Osteocyte (in vitro differentiated cells): ENCODE data around the gene TTC3. TPM values are rescaled to one million over a fixed set of nuclear protein-coding genes. Genes with fewer than 3 reads are reported as not detected.

Experiments used
- DNase-seq: peaks from one replicate; pipeline ENCODE4 v3.0.0; 2021; ENCODE audit warnings: mixed read lengths; ENCODE audit not compliant: unreplicated experiment; ENCODE audit errors: extremely low spot score
- H3K27ac Mint-ChIP-seq: one replicate; pipeline ENCODE4 v1.8.0; 2021; ENCODE audit warnings: mild to moderate bottlenecking, mixed read lengths; ENCODE audit not compliant: unreplicated experiment
- H3K27me3 Mint-ChIP-seq: one replicate; pipeline ENCODE4 v1.8.0; 2021; ENCODE audit warnings: mixed read lengths; ENCODE audit not compliant: unreplicated experiment
- H3K36me3 Mint-ChIP-seq: one replicate; pipeline ENCODE4 v1.8.0; 2021; ENCODE audit warnings: mixed read lengths; ENCODE audit not compliant: unreplicated experiment
- H3K4me1 Mint-ChIP-seq: one replicate; pipeline ENCODE4 v1.8.0; 2021; ENCODE audit warnings: mixed read lengths; ENCODE audit not compliant: unreplicated experiment
- H3K4me3 Mint-ChIP-seq: one replicate; pipeline ENCODE4 v1.8.0; 2021; ENCODE audit warnings: mild to moderate bottlenecking, moderate library complexity, mixed read lengths; ENCODE audit not compliant: unreplicated experiment
- H3K9me3 Mint-ChIP-seq: one replicate; pipeline ENCODE4 v1.8.0; 2021; ENCODE audit warnings: mixed read lengths; ENCODE audit not compliant: unreplicated experiment
- total RNA-seq: library from RNA; stranded (reverse); gene quantifications from 2 replicates; pipeline ENCODE4 v1.2.1, GENCODE V29; 2021
- TF ChIP-seq, protein P1 (sequence below): fragments of 200-600 bp; sonication (generic); IDR thresholded peaks from 2 replicates; pipeline ENCODE4 v1.5.0; 2021; ENCODE audit warnings: antibody characterized with exemption, mild to moderate bottlenecking, moderate library complexity

TTC3 gene
- total RNA-seq, 1 donor from 2014 or later = 252 TPM

- no peaks in the 10 kb centered on the region for H3K27me3 Mint-ChIP-seq
- H3K9me3 Mint-ChIP-seq = no peaks in the 10 kb centered on the region
- DNase-seq = no peak
- H3K27ac Mint-ChIP-seq = peak overlapping the region; percentile 23
- H3K36me3 Mint-ChIP-seq = peaks cover 50% of the 10 kb centered on the region
- no peak overlapping the region for H3K4me3 Mint-ChIP-seq
- TF ChIP-seq, protein P1, sequence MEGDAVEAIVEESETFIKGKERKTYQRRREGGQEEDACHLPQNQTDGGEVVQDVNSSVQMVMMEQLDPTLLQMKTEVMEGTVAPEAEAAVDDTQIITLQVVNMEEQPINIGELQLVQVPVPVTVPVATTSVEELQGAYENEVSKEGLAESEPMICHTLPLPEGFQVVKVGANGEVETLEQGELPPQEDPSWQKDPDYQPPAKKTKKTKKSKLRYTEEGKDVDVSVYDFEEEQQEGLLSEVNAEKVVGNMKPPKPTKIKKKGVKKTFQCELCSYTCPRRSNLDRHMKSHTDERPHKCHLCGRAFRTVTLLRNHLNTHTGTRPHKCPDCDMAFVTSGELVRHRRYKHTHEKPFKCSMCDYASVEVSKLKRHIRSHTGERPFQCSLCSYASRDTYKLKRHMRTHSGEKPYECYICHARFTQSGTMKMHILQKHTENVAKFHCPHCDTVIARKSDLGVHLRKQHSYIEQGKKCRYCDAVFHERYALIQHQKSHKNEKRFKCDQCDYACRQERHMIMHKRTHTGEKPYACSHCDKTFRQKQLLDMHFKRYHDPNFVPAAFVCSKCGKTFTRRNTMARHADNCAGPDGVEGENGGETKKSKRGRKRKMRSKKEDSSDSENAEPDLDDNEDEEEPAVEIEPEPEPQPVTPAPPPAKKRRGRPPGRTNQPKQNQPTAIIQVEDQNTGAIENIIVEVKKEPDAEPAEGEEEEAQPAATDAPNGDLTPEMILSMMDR = no peak
- H3K4me1 Mint-ChIP-seq = peaks cover 18% of the 10 kb centered on the region
Observed at GRCh38 chr21:37202221-37203110, 129.4 kb downstream of the TTC3 start.

GRCh38 chr21:37204580-37204979 lies 131.5 kb downstream of the TTC3 start:
- Mint-ChIP-seq H3K9me3 (no peaks in the 10 kb centered on the region), H3K36me3 (peaks cover 37% of the 10 kb centered on the region), H3K27ac (no peak overlapping the region), H3K27me3 (no peaks in the 10 kb centered on the region), H3K4me3 (no peak overlapping the region), H3K4me1 (peaks cover 12% of the 10 kb centered on the region)
- TF ChIP-seq, protein P1 = no peak
- DNase-seq = no peak

DNA sequence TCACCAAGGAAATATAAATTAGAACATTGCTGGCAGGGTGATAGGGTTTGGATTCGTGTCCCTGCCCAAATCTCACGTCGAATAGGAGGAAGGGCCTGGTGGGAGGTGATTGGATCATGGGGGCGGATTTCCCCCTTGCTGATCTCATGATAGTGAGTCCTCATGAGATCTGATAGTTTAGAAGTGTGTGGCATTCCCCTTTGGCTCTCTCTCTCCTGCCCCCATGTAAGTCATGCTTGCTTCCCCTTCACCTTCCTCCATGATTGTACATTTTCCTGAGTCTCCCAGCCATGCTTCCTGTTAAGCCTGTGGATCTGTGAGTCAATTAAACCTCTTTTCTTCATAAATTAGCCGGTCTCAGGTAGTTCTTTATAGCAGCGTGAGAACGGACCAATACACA lies 133.4 kb downstream of the TTC3 start:
- H3K9me3 Mint-ChIP-seq = no peaks in the 10 kb centered on the region
- peaks cover 27% of the 10 kb centered on the region for H3K36me3 Mint-ChIP-seq
- peaks cover 10% of the 10 kb centered on the region for H3K4me1 Mint-ChIP-seq
- H3K27ac Mint-ChIP-seq = no peak overlapping the region
- no peaks in the 10 kb centered on the region for H3K27me3 Mint-ChIP-seq
- H3K4me3 Mint-ChIP-seq = no peak overlapping the region
- DNase-seq = no peak
- TF ChIP-seq, protein P1 = no peak

DNA sequence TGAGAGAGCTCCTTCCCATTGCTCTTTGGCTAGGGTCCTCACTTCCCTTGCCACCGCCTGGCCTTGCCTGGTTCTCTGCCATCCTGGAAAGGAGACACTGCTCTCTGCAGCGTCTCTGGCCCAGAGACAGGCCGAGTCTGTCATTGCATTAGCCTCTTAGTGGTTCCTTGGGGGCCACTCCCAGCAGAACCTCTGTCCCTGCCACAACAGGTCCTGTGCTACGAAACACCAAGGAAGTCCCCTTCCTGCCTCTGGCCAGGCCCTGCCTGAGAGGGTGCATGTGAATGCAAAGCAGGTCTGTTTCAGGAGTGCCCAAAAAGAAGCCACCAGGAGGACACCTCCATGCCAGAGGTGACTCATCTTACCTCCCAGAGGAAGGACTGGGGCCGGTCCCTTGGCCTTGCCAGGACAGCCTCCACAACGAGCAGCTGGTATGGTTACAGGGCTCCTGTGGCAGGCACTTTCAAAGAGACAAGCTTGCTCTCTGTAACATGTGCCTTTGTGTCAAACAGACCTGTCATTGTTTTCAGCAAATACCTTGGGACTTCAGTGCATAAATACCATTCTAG lies 134.5 kb downstream of the TTC3 start:
- TF ChIP-seq, protein P1 = no peak
- H3K9me3 Mint-ChIP-seq = no peaks in the 10 kb centered on the region
- peak; percentile 74 for DNase-seq
- H3K27me3 Mint-ChIP-seq = no peaks in the 10 kb centered on the region
- peaks cover 10% of the 10 kb centered on the region for H3K4me1 Mint-ChIP-seq
- H3K36me3 Mint-ChIP-seq = peaks cover 21% of the 10 kb centered on the region
- no peak overlapping the region for H3K27ac Mint-ChIP-seq
- H3K4me3 Mint-ChIP-seq = no peak overlapping the region

DNA sequence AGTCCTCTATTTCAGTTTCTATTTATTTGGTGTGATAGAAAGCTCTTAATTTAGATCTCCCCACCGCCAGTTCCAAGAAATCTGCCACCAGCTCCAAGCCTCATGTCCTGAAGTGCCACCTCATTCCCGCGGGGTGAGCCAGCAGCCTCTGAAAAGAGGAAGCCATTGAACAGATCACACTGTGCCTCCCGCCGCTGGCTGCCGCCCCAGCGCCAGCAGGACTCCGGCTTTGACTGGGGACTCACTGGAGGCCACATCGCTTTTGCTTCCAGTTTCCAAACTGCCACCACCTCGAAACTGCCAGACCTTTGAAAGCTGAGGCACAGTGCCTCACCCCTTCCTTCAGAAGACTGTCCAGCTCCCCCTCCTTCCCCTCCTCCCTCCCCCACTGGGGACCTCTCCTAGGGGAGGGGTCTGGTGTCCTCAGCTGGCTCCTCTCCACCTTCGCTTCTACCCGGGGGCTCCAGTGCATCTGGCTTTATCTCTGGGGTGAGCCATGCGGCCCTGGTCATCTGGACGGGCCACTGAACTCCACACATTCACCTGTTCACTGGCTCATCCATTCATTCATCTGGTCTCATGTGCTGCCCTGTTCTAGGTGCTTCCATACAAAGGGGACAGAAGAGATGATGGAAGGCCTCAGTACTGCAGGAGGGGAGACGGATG lies 135.1 kb downstream of the TTC3 start:
- H3K27ac Mint-ChIP-seq = no peak overlapping the region
- TF ChIP-seq, protein P1 = no peak
- no peak overlapping the region for H3K4me3 Mint-ChIP-seq
- H3K27me3 Mint-ChIP-seq = no peaks in the 10 kb centered on the region
- peak; percentile 79 for DNase-seq
- H3K4me1 Mint-ChIP-seq = peaks cover 10% of the 10 kb centered on the region
- H3K36me3 Mint-ChIP-seq = peaks cover 14% of the 10 kb centered on the region
- H3K9me3 Mint-ChIP-seq = no peaks in the 10 kb centered on the region
